C4-2B (cell line): Measurements from ENCODE around the gene FGF2.

Experiments
- ZFX ChIP-seq: fragments of 450-650 bp; IDR thresholded peaks from 2 replicates; pipeline ENCODE4 v1.6.1; 2017
- TF ChIP-seq, protein P1 (sequence below): fragments of 450-650 bp; conservative IDR thresholded peaks from 2 replicates; pipeline ENCODE4 v1.5.1; 2017; ENCODE audit warnings: mild to moderate bottlenecking

DNA sequence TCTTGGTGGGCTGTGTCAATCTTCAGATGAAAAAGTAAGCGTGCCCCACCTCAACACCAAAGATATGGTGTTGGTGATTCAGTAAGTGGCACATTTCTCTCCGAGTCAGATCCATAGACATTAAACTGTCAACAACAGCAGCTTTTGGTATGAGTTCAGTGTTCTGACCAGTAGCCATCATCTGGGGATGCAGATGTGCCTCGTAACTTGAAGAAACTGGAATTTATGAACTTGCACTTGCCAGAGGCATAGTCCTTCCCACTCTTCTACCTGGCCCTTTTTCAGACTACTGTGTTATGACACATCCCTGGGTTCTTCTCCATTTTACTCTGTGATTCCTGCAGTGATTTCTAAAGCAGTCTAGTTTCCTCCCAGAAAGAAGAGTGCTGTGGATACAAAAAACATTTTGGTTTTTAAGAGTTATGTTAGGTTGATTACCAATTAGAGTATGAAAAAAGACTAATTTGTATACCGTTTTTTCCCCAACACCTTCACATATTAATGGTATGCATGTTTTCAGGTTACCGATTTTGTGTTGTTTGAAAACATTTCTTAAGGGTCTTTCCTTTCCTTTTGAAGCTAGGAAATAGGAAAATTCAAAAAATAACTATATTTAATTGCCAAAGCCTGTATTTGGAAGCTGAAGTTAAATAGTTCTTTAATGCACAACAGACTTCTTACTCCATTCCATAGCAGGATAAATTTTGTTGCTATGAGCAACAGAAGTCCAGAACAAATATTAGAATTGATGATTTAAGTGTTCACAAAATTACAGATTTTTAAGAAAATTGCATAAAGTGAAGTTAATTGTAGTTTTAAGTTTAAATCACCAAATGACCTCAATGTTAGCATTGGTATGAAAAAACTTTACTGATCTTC lies 56.5 kb downstream of the FGF2 start:
- TF ChIP-seq, protein P1, sequence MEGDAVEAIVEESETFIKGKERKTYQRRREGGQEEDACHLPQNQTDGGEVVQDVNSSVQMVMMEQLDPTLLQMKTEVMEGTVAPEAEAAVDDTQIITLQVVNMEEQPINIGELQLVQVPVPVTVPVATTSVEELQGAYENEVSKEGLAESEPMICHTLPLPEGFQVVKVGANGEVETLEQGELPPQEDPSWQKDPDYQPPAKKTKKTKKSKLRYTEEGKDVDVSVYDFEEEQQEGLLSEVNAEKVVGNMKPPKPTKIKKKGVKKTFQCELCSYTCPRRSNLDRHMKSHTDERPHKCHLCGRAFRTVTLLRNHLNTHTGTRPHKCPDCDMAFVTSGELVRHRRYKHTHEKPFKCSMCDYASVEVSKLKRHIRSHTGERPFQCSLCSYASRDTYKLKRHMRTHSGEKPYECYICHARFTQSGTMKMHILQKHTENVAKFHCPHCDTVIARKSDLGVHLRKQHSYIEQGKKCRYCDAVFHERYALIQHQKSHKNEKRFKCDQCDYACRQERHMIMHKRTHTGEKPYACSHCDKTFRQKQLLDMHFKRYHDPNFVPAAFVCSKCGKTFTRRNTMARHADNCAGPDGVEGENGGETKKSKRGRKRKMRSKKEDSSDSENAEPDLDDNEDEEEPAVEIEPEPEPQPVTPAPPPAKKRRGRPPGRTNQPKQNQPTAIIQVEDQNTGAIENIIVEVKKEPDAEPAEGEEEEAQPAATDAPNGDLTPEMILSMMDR = no peak
- no peak for TF ChIP-seq ZFX
